HFFc6 (cell line): ENCODE measurements around the gene CTNNA3. TPM values are rescaled to one million over a fixed set of nuclear protein-coding genes. Genes with fewer than 3 reads are reported as not detected.

Experiments used
- DNase-seq: peaks from one replicate; pipeline ENCODE4 v3.0.0-alpha.2; 2018
- H3K27ac Mint-ChIP-seq: 2 replicates; pipeline ENCODE4 v1.8.0; 2020; ENCODE audit warnings: mild to moderate bottlenecking, mixed read lengths
- H3K27me3 Mint-ChIP-seq: 2 replicates; pipeline ENCODE4 v1.8.0; 2021; ENCODE audit warnings: mild to moderate bottlenecking, moderate library complexity, mixed read lengths; ENCODE audit not compliant: insufficient read depth
- H3K36me3 Mint-ChIP-seq: 2 replicates; pipeline ENCODE4 v1.8.0; 2021; ENCODE audit warnings: low read depth, mixed read lengths
- H3K4me1 Mint-ChIP-seq: 2 replicates; pipeline ENCODE4 v1.8.0; 2020; ENCODE audit warnings: low read depth, mixed read lengths
- H3K4me3 Mint-ChIP-seq: 2 replicates; pipeline ENCODE4 v1.8.0; 2020; ENCODE audit warnings: mild to moderate bottlenecking, moderate library complexity, mixed read lengths
- H3K9me3 Mint-ChIP-seq: 2 replicates; pipeline ENCODE4 v1.8.0; 2020; ENCODE audit warnings: mild to moderate bottlenecking, mixed read lengths
- CTCF ChIP-seq: fragments of 200-600 bp; sonication (generic); IDR thresholded peaks from 2 replicates; pipeline ENCODE4 v1.5.0; 2021; ENCODE audit warnings: antibody characterized with exemption, mild to moderate bottlenecking
- total RNA-seq, 6 experiments: library from RNA; stranded (reverse); fragmentation: NEBNext Ultra II Directional; extraction: Animal tissue kit (Norgen Biotek cat#: 25700); gene quantifications; 2 replicates in 1 of 6; 3 replicates in 5 of 6; pipeline ENCODE4 v1.2.3, GENCODE V29; 2021

CTNNA3 gene
- total RNA-seq, 6 experiments from 2014 or later: not detected

- TF ChIP-seq CTCF: no peak
- Mint-ChIP-seq H3K27ac (no peak overlapping the region), H3K27me3 (no peaks in the 10 kb centered on the region; the same call in 1 of the 2 replicates), H3K36me3 (no peaks in the 10 kb centered on the region), H3K9me3 (no peaks in the 10 kb centered on the region; the same call in none of the 2 replicates), H3K4me1 (no peaks in the 10 kb centered on the region), H3K4me3 (no peak overlapping the region)
- no peak for DNase-seq
Observed at GRCh38 chr10:67088036-67088435, 608.0 kb downstream of the CTNNA3 start.

GRCh38 chr10:67087135-67087425 lies 608.9 kb downstream of the CTNNA3 start:
- Mint-ChIP-seq H3K36me3 (no peaks in the 10 kb centered on the region), H3K4me3 (no peak overlapping the region), H3K4me1 (no peaks in the 10 kb centered on the region), H3K9me3 (no peaks in the 10 kb centered on the region; the same call in none of the 2 replicates), H3K27ac (no peak overlapping the region), H3K27me3 (no peaks in the 10 kb centered on the region; the same call in 1 of the 2 replicates)
- no peak for DNase-seq
- TF ChIP-seq CTCF: no peak

GRCh38 chr10:67086327-67087134 lies 609.5 kb downstream of the CTNNA3 start:
- Mint-ChIP-seq H3K4me1 (no peaks in the 10 kb centered on the region), H3K9me3 (no peaks in the 10 kb centered on the region; the same call in none of the 2 replicates), H3K27me3 (no peaks in the 10 kb centered on the region; the same call in 1 of the 2 replicates), H3K27ac (no peak overlapping the region), H3K4me3 (no peak overlapping the region), H3K36me3 (no peaks in the 10 kb centered on the region)
- no peak for DNase-seq
- TF ChIP-seq CTCF: no peak

- Mint-ChIP-seq H3K27ac (no peak overlapping the region), H3K9me3 (peaks cover 18% of the 10 kb centered on the region), H3K4me3 (no peak overlapping the region), H3K36me3 (no peaks in the 10 kb centered on the region), H3K27me3 (no peaks in the 10 kb centered on the region), H3K4me1 (no peaks in the 10 kb centered on the region)
- DNase-seq: no peak
- no peak for TF ChIP-seq CTCF
Observed at GRCh38 chr10:67079126-67079525, 616.9 kb downstream of the CTNNA3 start.

GRCh38 chr10:67077376-67077775 lies 618.6 kb downstream of the CTNNA3 start:
- Mint-ChIP-seq H3K4me3 (no peak overlapping the region), H3K27me3 (no peaks in the 10 kb centered on the region), H3K36me3 (0 out of 2 replicates have a peak, but pooled peaks cover 5% of the 10 kb centered on the region), H3K27ac (no peak overlapping the region), H3K4me1 (no peaks in the 10 kb centered on the region), H3K9me3 (peaks cover 26% of the 10 kb centered on the region)
- no peak for DNase-seq
- no peak for TF ChIP-seq CTCF
